ENCODE measurements around the gene ARFGAP1. TPM values are rescaled to one million over a fixed set of nuclear protein-coding genes. Genes with fewer than 3 reads are reported as not detected.

Gene ARFGAP1
- polyA plus RNA-seq, 1 donor (not counting 4 experiments of a cell fraction or from before 2014, with no cell fraction given), result 31.5 TPM

DNA sequence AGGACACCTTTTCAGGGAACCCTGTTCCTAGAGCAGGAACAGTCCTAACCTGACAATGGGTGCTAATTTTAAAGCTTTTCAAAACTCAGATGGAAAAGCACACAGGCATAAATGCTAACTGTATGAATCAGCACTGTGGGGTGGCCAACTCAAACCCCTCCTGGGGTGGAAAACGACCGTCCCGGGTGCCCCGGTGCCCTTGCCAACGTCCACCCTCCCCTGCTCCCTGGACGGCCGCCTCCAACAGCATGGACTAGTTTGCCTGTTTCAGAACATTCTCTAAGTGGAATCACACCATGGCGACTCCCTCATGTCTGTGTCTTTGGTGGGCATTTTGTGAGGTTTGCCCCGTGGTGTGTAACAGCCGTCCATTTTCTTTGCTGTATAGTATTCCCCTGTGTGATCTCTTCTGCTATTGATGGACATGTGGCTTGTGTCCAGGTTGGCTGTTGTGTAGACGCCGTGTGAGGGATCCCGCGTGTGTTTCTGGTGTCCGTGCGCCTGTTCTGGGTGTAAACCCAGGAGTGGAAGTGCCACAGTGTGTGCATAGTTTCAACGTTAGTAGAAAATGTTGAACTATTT is 26.2 kb downstream of the ARFGAP1 start:
- dilution Hi-C loops (cut with MboI; ENCODE audit: extremely low pct_ligation_motif_present, low sequenced_read_pairs), result no loop called here
- Histone ChIP-seq H3K4me2 (ENCODE audit: control insufficient read depth, extremely low read depth, insufficient read depth, low read depth, low read length) (no peak overlapping the region), H3K79me2 (ENCODE audit: control insufficient read depth, insufficient read depth, low read length) (no peaks in the 10 kb centered on the region), H3K4me1 (ENCODE audit: control insufficient read depth, extremely low read depth, insufficient read depth, low read length) (no peaks in the 10 kb centered on the region), H3K9ac (ENCODE audit: control insufficient read depth, extremely low read depth, insufficient read depth, low read length) (no peak overlapping the region), H4K20me1 (ENCODE audit: control insufficient read depth, extremely low read depth, insufficient read depth, low read length) (no peaks in the 10 kb centered on the region), H2AFZ (ENCODE audit: control insufficient read depth, low read length) (no peak overlapping the region), H3K9me1 (ENCODE audit: control insufficient read depth, extremely low read depth, insufficient read depth, low read length) (no peaks in the 10 kb centered on the region), H3K36me3 (ENCODE audit: control insufficient read depth in 2 of 2, extremely low read depth in 1 of 2, insufficient read depth in 2 of 2, low read length in 2 of 2) (no peaks in the 10 kb centered on the region), H3K4me3 (ENCODE audit: control insufficient read depth in 2 of 3, extremely low read depth in 1 of 3, insufficient read depth in 2 of 3, low read depth in 1 of 3, low read length in 3 of 3) (no peak overlapping the region), H3K9me3 (ENCODE audit: control insufficient read depth, low read depth, low read length) (no peaks in the 10 kb centered on the region), H3K27ac (ENCODE audit: control insufficient read depth, insufficient read depth, low read length) (no peak overlapping the region), H3K27me3 (ENCODE audit: control insufficient read depth, extremely low read depth, insufficient read depth, low read length) (peaks cover 31% of the 10 kb centered on the region)
- TF ChIP-seq, protein P1, sequence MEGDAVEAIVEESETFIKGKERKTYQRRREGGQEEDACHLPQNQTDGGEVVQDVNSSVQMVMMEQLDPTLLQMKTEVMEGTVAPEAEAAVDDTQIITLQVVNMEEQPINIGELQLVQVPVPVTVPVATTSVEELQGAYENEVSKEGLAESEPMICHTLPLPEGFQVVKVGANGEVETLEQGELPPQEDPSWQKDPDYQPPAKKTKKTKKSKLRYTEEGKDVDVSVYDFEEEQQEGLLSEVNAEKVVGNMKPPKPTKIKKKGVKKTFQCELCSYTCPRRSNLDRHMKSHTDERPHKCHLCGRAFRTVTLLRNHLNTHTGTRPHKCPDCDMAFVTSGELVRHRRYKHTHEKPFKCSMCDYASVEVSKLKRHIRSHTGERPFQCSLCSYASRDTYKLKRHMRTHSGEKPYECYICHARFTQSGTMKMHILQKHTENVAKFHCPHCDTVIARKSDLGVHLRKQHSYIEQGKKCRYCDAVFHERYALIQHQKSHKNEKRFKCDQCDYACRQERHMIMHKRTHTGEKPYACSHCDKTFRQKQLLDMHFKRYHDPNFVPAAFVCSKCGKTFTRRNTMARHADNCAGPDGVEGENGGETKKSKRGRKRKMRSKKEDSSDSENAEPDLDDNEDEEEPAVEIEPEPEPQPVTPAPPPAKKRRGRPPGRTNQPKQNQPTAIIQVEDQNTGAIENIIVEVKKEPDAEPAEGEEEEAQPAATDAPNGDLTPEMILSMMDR (optimal IDR thresholded peaks at IDR 0.05 in 1 of 3, IDR thresholded peaks at IDR 0.05 in 1 of 3, conservative IDR thresholded peaks at IDR 0.05 in 1 of 3; ENCODE audit: extremely low read depth in 1 of 3, insufficient read depth in 2 of 3, low read length in 3 of 3), result no peak
- no peak for TF ChIP-seq EZH2 (IDR thresholded peaks at IDR 0.05; ENCODE audit: low read length)
- no peak for DNase-seq (ENCODE audit: low read depth, low spot score)
- FAIRE-seq, result no peak

DNA sequence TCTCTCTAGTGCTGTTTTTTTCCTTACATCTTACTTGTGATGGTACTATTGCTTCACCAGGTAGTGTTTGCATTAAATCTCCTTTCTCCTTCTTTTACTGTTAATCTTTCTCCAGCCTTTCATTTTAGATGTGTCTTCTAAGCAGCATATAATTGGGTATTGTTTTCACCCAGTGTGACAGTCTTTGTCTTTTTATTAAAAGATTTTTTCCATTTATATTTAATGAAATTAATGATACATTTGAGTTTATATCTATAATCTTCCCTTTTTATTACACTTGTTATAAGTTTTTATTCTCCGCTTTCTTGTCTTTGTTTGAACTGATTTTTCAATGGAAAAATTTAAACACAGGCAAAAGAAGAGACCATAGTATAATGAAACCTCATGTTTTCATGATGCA is 29.1 kb downstream of the ARFGAP1 start:
- Histone ChIP-seq H3K79me2 (ENCODE audit: control insufficient read depth, insufficient read depth, low read length) (no peaks in the 10 kb centered on the region), H3K9me1 (ENCODE audit: control insufficient read depth, extremely low read depth, insufficient read depth, low read length) (no peaks in the 10 kb centered on the region), H3K36me3 (ENCODE audit: control insufficient read depth in 2 of 2, extremely low read depth in 1 of 2, insufficient read depth in 2 of 2, low read length in 2 of 2) (no peaks in the 10 kb centered on the region), H3K4me2 (ENCODE audit: control insufficient read depth, extremely low read depth, insufficient read depth, low read depth, low read length) (no peak overlapping the region), H4K20me1 (ENCODE audit: control insufficient read depth, extremely low read depth, insufficient read depth, low read length) (no peaks in the 10 kb centered on the region), H3K9ac (ENCODE audit: control insufficient read depth, extremely low read depth, insufficient read depth, low read length) (no peak overlapping the region), H3K9me3 (ENCODE audit: control insufficient read depth, low read depth, low read length) (no peaks in the 10 kb centered on the region), H3K4me3 (ENCODE audit: control insufficient read depth in 2 of 3, extremely low read depth in 1 of 3, insufficient read depth in 2 of 3, low read depth in 1 of 3, low read length in 3 of 3) (no peak overlapping the region), H3K27ac (ENCODE audit: control insufficient read depth, insufficient read depth, low read length) (no peak overlapping the region), H3K4me1 (ENCODE audit: control insufficient read depth, extremely low read depth, insufficient read depth, low read length) (no peaks in the 10 kb centered on the region), H3K27me3 (ENCODE audit: control insufficient read depth, extremely low read depth, insufficient read depth, low read length) (peaks cover 6% of the 10 kb centered on the region), H2AFZ (ENCODE audit: control insufficient read depth, low read length) (no peak overlapping the region)
- no peak for DNase-seq (ENCODE audit: low read depth, low spot score)
- dilution Hi-C loops (cut with MboI; ENCODE audit: extremely low pct_ligation_motif_present, low sequenced_read_pairs), result no loop called here
- FAIRE-seq, result no peak
- TF ChIP-seq, protein P1 (optimal IDR thresholded peaks at IDR 0.05 in 1 of 3, IDR thresholded peaks at IDR 0.05 in 1 of 3, conservative IDR thresholded peaks at IDR 0.05 in 1 of 3; ENCODE audit: extremely low read depth in 1 of 3, insufficient read depth in 2 of 3, low read length in 3 of 3), result no peak
- no peak for TF ChIP-seq EZH2 (IDR thresholded peaks at IDR 0.05; ENCODE audit: low read length)
